ENCODE results near the gene CYB5B. TPM values are rescaled to one million over a fixed set of nuclear protein-coding genes. Genes with fewer than 3 reads are reported as not detected.

CYB5B gene
- polyA plus RNA-seq, 1 of the 3 experiments (the other 2 are of a cell fraction), result 64.4 TPM

DNA sequence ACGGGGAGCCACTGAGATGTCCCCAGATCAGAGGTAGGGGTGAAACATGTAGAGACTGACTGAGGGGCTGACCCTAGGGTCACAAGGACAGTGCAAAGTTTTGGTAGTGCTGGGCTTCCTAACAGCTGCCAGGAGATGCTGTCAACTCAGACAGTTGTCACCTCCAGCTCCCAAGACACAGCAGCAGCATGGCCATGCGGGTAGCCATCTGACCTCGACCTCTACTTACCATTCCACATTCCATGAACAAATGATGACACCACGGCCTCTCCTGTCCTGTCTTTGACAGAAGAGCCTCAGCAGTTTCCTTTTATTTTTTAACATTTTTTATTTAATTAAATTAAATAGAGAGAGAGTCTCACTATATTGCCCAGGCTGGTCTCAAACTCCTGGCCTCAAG is 76.1 kb downstream of the CYB5B start:
- Histone ChIP-seq H3K27ac (ENCODE audit: low read depth in 2 of 2, low read length in 1 of 2) (no peak overlapping the region), H3K36me3 (replicated peaks in 1 of 2; ENCODE audit: control insufficient read depth in 1 of 2, insufficient read depth in 2 of 2, low read length in 1 of 2) (no peaks in the 10 kb centered on the region), H2AFZ (ENCODE audit: low read depth) (no peak overlapping the region), H3K4me2 (no peak overlapping the region), H3K27me3 (ENCODE audit: insufficient read depth) (no peaks in the 10 kb centered on the region), H3F3A (replicated peaks; ENCODE audit: insufficient read depth) (no peaks in the 10 kb centered on the region), H3K9me2 (no peaks in the 10 kb centered on the region), H3K9ac (no peak overlapping the region), H3K9me3 (no peaks in the 10 kb centered on the region), H3K4me3 (ENCODE audit: low read depth in 2 of 2, low read length in 1 of 2) (no peak overlapping the region), H3K4me1 (ENCODE audit: control insufficient read depth in 1 of 2, insufficient read depth in 2 of 2, low read depth in 1 of 2, low read length in 1 of 2) (peaks cover 0 to 15% of the 10 kb centered on the region in 2 experiments; a peak in 2 of 4 replicates), H4K20me1 (ENCODE audit: insufficient read depth) (no peaks in the 10 kb centered on the region), H3K79me2 (ENCODE audit: insufficient read depth) (no peaks in the 10 kb centered on the region)
- no peak for DNase-seq
- TF ChIP-seq, protein P1, sequence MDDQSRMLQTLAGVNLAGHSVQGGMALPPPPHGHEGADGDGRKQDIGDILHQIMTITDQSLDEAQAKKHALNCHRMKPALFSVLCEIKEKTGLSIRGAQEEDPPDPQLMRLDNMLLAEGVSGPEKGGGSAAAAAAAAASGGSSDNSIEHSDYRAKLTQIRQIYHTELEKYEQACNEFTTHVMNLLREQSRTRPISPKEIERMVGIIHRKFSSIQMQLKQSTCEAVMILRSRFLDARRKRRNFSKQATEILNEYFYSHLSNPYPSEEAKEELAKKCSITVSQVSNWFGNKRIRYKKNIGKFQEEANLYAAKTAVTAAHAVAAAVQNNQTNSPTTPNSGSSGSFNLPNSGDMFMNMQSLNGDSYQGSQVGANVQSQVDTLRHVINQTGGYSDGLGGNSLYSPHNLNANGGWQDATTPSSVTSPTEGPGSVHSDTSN (IDR thresholded peaks at IDR 0.05), result no peak
- TF ChIP-seq RXRA (IDR thresholded peaks at IDR 0.05; ENCODE audit: borderline replicate concordance, low read depth) (no peak), YY1 (IDR thresholded peaks at IDR 0.05; ENCODE audit: low read depth) (no peak), JUND (IDR thresholded peaks at IDR 0.05) (no peak), RFX5 (IDR thresholded peaks at IDR 0.05; ENCODE audit: low read length) (no peak), FOSL2 (IDR thresholded peaks at IDR 0.05; ENCODE audit: borderline replicate concordance, low read depth) (no peak), FOXJ3 (CRISPR knock-in tag; IDR thresholded peaks at IDR 0.05) (no peak), POLR2AphosphoS5 (IDR thresholded peaks at IDR 0.05; ENCODE audit: low read depth, low read length) (no peak), TAF1 (IDR thresholded peaks at IDR 0.05; ENCODE audit: borderline replicate concordance, low read depth, low read length) (no peak), SMC3 (IDR thresholded peaks at IDR 0.05; ENCODE audit: low read depth, low read length) (no peak)
- TF ChIP-seq, protein P2, sequence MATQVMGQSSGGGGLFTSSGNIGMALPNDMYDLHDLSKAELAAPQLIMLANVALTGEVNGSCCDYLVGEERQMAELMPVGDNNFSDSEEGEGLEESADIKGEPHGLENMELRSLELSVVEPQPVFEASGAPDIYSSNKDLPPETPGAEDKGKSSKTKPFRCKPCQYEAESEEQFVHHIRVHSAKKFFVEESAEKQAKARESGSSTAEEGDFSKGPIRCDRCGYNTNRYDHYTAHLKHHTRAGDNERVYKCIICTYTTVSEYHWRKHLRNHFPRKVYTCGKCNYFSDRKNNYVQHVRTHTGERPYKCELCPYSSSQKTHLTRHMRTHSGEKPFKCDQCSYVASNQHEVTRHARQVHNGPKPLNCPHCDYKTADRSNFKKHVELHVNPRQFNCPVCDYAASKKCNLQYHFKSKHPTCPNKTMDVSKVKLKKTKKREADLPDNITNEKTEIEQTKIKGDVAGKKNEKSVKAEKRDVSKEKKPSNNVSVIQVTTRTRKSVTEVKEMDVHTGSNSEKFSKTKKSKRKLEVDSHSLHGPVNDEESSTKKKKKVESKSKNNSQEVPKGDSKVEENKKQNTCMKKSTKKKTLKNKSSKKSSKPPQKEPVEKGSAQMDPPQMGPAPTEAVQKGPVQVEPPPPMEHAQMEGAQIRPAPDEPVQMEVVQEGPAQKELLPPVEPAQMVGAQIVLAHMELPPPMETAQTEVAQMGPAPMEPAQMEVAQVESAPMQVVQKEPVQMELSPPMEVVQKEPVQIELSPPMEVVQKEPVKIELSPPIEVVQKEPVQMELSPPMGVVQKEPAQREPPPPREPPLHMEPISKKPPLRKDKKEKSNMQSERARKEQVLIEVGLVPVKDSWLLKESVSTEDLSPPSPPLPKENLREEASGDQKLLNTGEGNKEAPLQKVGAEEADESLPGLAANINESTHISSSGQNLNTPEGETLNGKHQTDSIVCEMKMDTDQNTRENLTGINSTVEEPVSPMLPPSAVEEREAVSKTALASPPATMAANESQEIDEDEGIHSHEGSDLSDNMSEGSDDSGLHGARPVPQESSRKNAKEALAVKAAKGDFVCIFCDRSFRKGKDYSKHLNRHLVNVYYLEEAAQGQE (IDR thresholded peaks at IDR 0.05; ENCODE audit: low read depth, low read length), result no peak
- TF ChIP-seq, protein P3, sequence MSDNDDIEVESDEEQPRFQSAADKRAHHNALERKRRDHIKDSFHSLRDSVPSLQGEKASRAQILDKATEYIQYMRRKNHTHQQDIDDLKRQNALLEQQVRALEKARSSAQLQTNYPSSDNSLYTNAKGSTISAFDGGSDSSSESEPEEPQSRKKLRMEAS (IDR thresholded peaks at IDR 0.05; ENCODE audit: low read depth), result no peak
- ChIA-PET CTCF (no interaction called here), POLR2A (no interaction called here)
- WGBS (ENCODE audit: low lambda C conversion rate), result 90% methylated on average over 4 of the region's 4 CpGs

DNA sequence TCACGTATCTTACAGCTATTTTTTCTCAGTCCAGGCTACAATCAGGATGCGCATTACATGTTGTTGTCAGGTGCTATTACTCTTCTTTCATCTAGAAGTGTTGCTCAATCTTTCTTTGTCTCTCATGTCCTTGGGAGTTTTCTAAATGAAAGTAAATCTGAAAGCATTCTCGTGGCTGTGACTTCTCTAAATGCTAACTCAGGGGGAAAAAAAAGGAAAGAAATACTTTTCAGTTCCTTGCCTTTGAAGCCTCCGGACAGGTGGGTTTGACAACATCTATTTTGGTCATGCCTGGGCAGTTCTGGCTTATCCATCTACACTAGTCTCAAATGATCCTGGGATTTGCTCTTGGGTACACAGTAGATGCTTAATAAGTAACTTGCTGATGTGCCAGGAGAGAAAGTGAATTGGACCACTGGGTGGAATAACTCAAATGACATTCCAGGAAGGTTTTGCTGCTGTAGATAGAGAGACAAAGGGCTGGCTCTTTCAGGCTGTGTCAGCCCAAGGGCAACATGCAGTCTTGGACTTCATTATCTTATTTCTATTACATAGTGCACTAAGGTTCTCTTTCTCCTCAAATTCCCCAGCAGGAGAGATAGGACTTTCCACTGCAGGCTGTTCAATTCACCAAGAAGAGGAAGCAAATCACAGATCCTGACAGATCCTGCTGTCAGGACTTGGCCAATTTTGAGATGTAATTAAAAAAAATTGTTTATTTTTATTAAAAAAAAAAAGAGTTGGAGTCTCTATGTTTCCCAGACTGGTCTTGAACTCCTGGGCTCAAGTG is 77.7 kb downstream of the CYB5B start:
- Histone ChIP-seq H3K79me2 (ENCODE audit: insufficient read depth) (no peaks in the 10 kb centered on the region), H3K27me3 (ENCODE audit: insufficient read depth) (no peaks in the 10 kb centered on the region), H3K36me3 (replicated peaks in 1 of 2; ENCODE audit: control insufficient read depth in 1 of 2, insufficient read depth in 2 of 2, low read length in 1 of 2) (no peaks in the 10 kb centered on the region), H3K9me3 (no peaks in the 10 kb centered on the region), H3K4me3 (ENCODE audit: low read depth in 2 of 2, low read length in 1 of 2) (no peak overlapping the region), H3K4me1 (ENCODE audit: control insufficient read depth in 1 of 2, insufficient read depth in 2 of 2, low read depth in 1 of 2, low read length in 1 of 2) (no peaks in the 10 kb centered on the region; a peak in 1 of 4 replicates), H2AFZ (ENCODE audit: low read depth) (no peak overlapping the region), H3K27ac (ENCODE audit: low read depth in 2 of 2, low read length in 1 of 2) (no peak overlapping the region), H3K4me2 (no peak overlapping the region), H3F3A (replicated peaks; ENCODE audit: insufficient read depth) (no peaks in the 10 kb centered on the region), H3K9ac (no peak overlapping the region), H3K9me2 (no peaks in the 10 kb centered on the region), H4K20me1 (ENCODE audit: insufficient read depth) (no peaks in the 10 kb centered on the region)
- ChIA-PET CTCF (no interaction called here), POLR2A (no interaction called here)
- 82% methylated on average over 4 of the region's 4 CpGs for WGBS (ENCODE audit: low lambda C conversion rate)
- no peak for DNase-seq
- no peak for TF ChIP-seq NFIC (IDR thresholded peaks at IDR 0.05; ENCODE audit: borderline replicate concordance)
- TF ChIP-seq NRF1 (IDR thresholded peaks at IDR 0.05; ENCODE audit: low read depth, low read length), result no peak
- no peak for TF ChIP-seq RXRA (IDR thresholded peaks at IDR 0.05; ENCODE audit: borderline replicate concordance, low read depth)
- no peak for TF ChIP-seq GABPA (IDR thresholded peaks at IDR 0.05; ENCODE audit: low read depth)
- TF ChIP-seq, protein P1 (IDR thresholded peaks at IDR 0.05), result no peak
- no peak for TF ChIP-seq RFX5 (IDR thresholded peaks at IDR 0.05; ENCODE audit: low read length)
- no peak for TF ChIP-seq FOXJ3 (CRISPR knock-in tag; IDR thresholded peaks at IDR 0.05)
- TF ChIP-seq SMC3 (IDR thresholded peaks at IDR 0.05; ENCODE audit: low read depth, low read length), result no peak
- TF ChIP-seq EP300 (IDR thresholded peaks at IDR 0.05; ENCODE audit: borderline replicate concordance in 1 of 2, low read depth in 1 of 2, low read length in 1 of 2), result no peak
- no peak for TF ChIP-seq TAF1 (IDR thresholded peaks at IDR 0.05; ENCODE audit: borderline replicate concordance, low read depth, low read length)
- TF ChIP-seq ELF1 (IDR thresholded peaks at IDR 0.05), result no peak
- TF ChIP-seq, protein P4, sequence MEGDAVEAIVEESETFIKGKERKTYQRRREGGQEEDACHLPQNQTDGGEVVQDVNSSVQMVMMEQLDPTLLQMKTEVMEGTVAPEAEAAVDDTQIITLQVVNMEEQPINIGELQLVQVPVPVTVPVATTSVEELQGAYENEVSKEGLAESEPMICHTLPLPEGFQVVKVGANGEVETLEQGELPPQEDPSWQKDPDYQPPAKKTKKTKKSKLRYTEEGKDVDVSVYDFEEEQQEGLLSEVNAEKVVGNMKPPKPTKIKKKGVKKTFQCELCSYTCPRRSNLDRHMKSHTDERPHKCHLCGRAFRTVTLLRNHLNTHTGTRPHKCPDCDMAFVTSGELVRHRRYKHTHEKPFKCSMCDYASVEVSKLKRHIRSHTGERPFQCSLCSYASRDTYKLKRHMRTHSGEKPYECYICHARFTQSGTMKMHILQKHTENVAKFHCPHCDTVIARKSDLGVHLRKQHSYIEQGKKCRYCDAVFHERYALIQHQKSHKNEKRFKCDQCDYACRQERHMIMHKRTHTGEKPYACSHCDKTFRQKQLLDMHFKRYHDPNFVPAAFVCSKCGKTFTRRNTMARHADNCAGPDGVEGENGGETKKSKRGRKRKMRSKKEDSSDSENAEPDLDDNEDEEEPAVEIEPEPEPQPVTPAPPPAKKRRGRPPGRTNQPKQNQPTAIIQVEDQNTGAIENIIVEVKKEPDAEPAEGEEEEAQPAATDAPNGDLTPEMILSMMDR (IDR thresholded peaks at IDR 0.05), result no peak
- TF ChIP-seq, protein P3 (IDR thresholded peaks at IDR 0.05; ENCODE audit: low read depth), result no peak

Data from SK-N-SH (cell line).